Stimulated activated effector memory CD8-positive, alpha-beta T cell treated with anti-CD3 and anti-CD28 coated beads, Interleukin-12 subunit alpha, Interleukin-12 subunit beta, amount 100 ng/mL, for 72 hours (primary cell): ENCODE data around the gene ARSI.
"Not testable (repeated sequence)": the region's sequence is repeated elsewhere in the genome, so short reads cannot be mapped to it uniquely, and the experiment has no call there.

Experiments used
- ATAC-seq: fragments of 150-1000 bp; cut with Tn5 transposase; 2 replicates; pipeline ENCODE4 v1.10.0; 2021
- DNase-seq, 2 donors: peaks; one replicate each; pipeline ENCODE4 v3.0.0; 2021 to 2022; ENCODE audit warnings: low spot score in 2 of 2
- H3K27ac Mint-ChIP-seq: one replicate; pipeline ENCODE4 v1.8.0; 2022; ENCODE audit warnings: mild to moderate bottlenecking, mixed read lengths
- H3K36me3 Mint-ChIP-seq: one replicate; pipeline ENCODE4 v1.8.0; 2022; ENCODE audit warnings: mild to moderate bottlenecking, mixed read lengths
- H3K4me1 Mint-ChIP-seq: one replicate; pipeline ENCODE4 v1.8.0; 2022; ENCODE audit warnings: mixed read lengths
- H3K4me3 Mint-ChIP-seq: one replicate; pipeline ENCODE4 v1.8.0; 2022; ENCODE audit warnings: mild to moderate bottlenecking, mixed read lengths
- H3K9me3 Mint-ChIP-seq: one replicate; pipeline ENCODE4 v1.8.0; 2022; ENCODE audit warnings: mixed read lengths

The ARSI gene

DNA sequence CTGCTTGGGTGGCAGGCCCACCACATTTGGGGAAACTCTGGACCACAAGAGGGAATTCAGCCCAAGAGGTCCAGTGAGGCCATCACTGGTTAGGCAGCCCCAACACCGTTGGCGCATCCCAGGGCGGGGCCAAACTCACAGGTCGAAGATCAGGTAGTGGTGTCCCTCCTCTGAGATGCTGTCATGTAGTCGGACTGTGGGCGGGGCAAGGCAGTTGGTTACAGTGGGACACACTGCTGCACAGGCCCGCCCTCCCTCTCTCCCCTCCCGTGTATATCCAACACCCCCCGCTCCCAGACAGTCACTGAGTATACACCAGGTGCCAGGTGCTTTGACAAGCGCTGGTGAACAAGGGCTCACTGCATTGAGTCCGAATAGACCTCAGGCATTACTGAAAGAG, 45.3 kb downstream of the ARSI start:
- no peak for DNase-seq
- Mint-ChIP-seq H3K27ac (no peak overlapping the region), H3K36me3 (no peaks in the 10 kb centered on the region)

DNA sequence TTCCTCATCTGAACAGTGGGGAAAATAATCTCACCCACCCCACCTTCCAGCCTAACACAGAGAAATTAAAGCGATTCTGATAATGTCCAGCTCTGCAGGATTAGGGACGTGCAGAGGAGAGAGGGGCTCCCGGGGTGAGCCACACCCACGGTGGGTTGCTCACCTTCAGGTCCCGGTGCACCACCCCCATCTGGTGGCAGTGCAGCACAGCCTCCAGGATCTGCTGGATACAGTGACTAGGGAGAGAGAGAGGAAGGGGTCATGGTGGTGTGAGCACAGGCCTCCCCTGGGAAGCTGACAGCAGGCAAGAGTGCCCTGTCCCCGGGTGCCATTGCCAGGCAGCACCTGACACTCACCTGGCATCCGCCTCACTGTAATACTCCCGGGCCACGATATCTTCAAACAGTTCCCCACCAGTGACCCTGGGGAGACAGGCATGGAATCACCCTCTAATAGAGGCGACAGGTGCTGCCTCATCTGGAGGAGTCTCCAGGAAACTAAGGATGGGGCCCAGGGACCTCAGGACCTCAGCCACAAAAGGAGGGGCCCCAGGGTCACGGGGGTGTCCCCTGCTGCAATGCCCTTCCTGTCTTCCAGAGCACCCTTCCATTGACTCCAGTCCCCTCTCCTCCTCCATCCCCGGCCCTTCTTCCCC, 46.2 kb downstream of the ARSI start:
- Mint-ChIP-seq H3K4me1 (no peaks in the 10 kb centered on the region), H3K27ac (no peak overlapping the region), H3K9me3 (no peaks in the 10 kb centered on the region), H3K36me3 (no peaks in the 10 kb centered on the region), H3K4me3 (no peak overlapping the region)
- no peak for DNase-seq
- no peak for ATAC-seq

More for the DNA sequence above, 45.3 kb downstream of the ARSI start:
- ATAC-seq, result no peak
- H3K9me3 Mint-ChIP-seq, result no peaks in the 10 kb centered on the region
- no peak overlapping the region for H3K4me3 Mint-ChIP-seq
- no peaks in the 10 kb centered on the region for H3K4me1 Mint-ChIP-seq

- Mint-ChIP-seq H3K9me3 (no peaks in the 10 kb centered on the region), H3K4me3 (no peak overlapping the region), H3K36me3 (no peaks in the 10 kb centered on the region), H3K27ac (no peak overlapping the region), H3K4me1 (no peaks in the 10 kb centered on the region)
- DNase-seq, result no peak
- no peak for ATAC-seq
These were observed 46.9 kb downstream of the ARSI start for GRCh38 chr5:150255659-150256409.

- Mint-ChIP-seq H3K27ac (no peak overlapping the region), H3K9me3 (no peaks in the 10 kb centered on the region), H3K4me1 (no peaks in the 10 kb centered on the region), H3K36me3 (no peaks in the 10 kb centered on the region), H3K4me3 (no peak overlapping the region)
- DNase-seq (no peak), ATAC-seq (no peak)
These were observed 47.9 kb downstream of the ARSI start for GRCh38 chr5:150254774-150255173.

- Mint-ChIP-seq H3K4me1 (no peaks in the 10 kb centered on the region), H3K9me3 (no peaks in the 10 kb centered on the region), H3K4me3 (no peak overlapping the region), H3K36me3 (no peaks in the 10 kb centered on the region), H3K27ac (no peak overlapping the region)
- ATAC-seq, result no peak
- DNase-seq, result no peak
These were observed 48.3 kb downstream of the ARSI start for GRCh38 chr5:150254363-150254762.

DNA sequence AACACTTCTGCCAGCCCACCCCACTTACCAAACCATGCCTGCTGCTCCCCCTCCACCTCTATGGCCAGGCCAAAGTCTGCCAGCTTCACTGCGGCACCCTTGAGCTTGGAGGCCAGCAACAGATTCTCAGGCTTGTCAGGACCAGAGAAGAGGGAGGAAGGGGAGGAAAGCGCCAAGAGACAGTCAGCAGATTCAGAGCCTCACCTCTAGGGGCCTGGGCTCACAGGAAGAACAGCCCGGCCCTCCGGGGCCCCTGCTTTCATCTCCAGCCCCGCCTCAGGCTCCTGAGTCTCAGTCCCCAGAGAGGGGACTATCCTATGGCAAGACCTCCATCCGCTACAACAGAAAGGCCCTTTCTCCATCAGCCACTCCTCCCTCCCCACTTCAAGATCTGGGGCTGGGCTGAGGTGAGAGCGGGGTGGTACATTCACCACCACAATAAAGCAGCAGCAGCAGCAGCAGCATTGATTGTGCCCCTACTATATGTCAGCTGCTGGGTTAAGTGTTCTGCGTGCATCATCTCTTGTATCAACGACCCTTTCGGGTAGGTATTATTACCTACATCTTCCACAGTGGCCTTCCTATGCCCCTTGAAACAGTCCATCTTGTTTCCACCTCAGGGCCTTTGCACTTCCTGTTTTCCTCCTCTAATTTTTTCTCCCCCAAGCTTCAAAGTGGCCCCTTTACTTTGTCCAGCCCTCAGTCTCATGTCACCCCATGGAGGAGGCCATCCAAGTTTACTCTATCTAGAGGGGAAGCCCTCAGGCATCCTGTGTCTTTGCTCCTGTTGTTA, 49.1 kb downstream of the ARSI start:
- H3K36me3 Mint-ChIP-seq, result no peaks in the 10 kb centered on the region
- H3K9me3 Mint-ChIP-seq, result no peaks in the 10 kb centered on the region
- DNase-seq (no peak), ATAC-seq (no peak)
- no peaks in the 10 kb centered on the region for H3K4me1 Mint-ChIP-seq
- no peak overlapping the region for H3K27ac Mint-ChIP-seq
- no peak overlapping the region for H3K4me3 Mint-ChIP-seq

DNA sequence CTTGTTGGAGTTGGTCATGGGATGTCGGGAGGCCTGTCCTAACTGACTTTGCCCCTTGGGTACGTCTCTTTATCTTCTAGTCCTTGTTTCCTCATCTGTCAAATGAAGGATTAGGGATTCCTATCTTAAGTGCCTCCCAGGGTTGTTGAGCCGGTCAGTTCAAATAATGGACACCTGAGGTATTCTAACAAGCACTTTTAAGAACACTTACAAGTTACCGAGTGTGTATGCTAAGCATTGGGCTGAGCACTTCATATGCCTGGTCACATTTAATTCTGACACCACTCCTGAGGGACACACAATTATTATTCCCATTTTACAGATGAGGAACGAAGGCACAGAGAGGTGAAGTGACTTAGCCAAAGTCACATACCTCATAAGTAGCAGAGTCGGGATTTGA, 50.2 kb downstream of the ARSI start:
- no peak for ATAC-seq
- no peaks in the 10 kb centered on the region for H3K9me3 Mint-ChIP-seq
- H3K4me1 Mint-ChIP-seq, result no peaks in the 10 kb centered on the region
- H3K27ac Mint-ChIP-seq, result no peak overlapping the region
- H3K36me3 Mint-ChIP-seq, result no peaks in the 10 kb centered on the region
- no peak overlapping the region for H3K4me3 Mint-ChIP-seq
- no peak for DNase-seq

DNA sequence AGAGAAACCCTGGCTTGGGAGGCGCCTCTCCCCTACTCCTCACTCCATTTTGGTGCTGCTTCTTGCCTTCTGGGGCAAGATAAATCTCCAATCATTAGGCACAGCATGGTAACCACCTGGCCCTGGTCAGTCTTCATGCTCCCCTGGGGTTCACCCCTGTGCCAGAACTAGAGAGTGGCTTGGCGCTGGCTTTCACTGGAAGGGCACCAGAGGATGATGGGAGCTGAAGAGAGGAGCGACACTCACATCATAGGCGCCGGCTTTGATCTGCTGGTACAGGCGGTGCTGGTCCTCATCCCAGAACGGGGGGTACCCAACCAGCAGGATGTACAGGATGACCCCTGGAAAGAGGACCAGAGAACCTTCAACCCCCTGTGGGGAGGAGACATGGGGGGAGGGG, 51.2 kb downstream of the ARSI start:
- ATAC-seq, result no peak
- H3K4me1 Mint-ChIP-seq, result no peaks in the 10 kb centered on the region
- H3K4me3 Mint-ChIP-seq, result no peak overlapping the region
- no peaks in the 10 kb centered on the region for H3K9me3 Mint-ChIP-seq
- DNase-seq, result no peak
- H3K36me3 Mint-ChIP-seq, result no peaks in the 10 kb centered on the region
- no peak overlapping the region for H3K27ac Mint-ChIP-seq

GRCh38 chr5:150249744-150250143, 53.0 kb downstream of the ARSI start:
- no peaks in the 10 kb centered on the region for H3K36me3 Mint-ChIP-seq
- DNase-seq, result no peak
- no peak for ATAC-seq
- H3K27ac Mint-ChIP-seq, result no peak overlapping the region
- no peak overlapping the region for H3K4me3 Mint-ChIP-seq
- no peaks in the 10 kb centered on the region for H3K4me1 Mint-ChIP-seq
- no peaks in the 10 kb centered on the region for H3K9me3 Mint-ChIP-seq

DNA sequence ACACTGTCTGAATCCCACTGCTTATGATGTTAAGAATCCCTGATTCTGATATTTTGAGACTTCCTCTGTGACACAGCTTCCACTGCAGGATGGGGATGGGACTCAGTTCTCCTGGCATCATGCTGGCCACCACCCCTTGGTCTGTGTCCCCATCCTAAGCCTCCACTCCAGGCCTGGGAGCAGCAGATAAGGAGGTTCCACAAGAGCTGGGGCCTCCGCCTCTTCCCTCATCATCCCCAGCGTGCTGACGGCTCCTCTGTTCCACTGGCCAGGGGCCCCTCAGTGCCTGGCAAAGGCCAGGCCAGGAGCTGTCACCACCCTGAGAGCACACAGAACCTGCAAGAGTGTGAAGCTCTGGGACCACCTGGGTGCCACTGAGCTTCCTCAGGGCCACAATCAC, 53.8 kb downstream of the ARSI start:
- H3K9me3 Mint-ChIP-seq, result no peaks in the 10 kb centered on the region
- DNase-seq, result no peak
- no peaks in the 10 kb centered on the region for H3K4me1 Mint-ChIP-seq
- no peak overlapping the region for H3K4me3 Mint-ChIP-seq
- no peak overlapping the region for H3K27ac Mint-ChIP-seq
- ATAC-seq, result no peak
- no peaks in the 10 kb centered on the region for H3K36me3 Mint-ChIP-seq

DNA sequence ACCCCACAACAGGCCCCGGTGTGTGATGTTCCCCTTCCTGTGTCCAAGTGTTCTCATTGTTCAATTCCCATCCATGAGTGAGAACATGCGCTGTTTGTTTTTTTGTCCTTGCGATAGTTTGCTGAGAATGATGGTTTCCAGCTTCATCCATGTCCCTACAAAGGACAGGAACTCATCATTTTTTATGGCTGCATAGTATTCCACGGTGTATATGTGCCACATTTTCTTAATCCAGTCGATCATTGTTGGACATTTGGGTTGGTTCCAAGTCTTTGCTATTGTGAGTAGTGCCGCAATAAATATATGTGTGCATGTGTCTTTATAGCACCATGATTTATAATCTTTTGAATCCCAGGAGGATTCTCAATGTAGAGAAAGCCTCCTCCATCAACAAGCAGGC, 54.2 kb downstream of the ARSI start:
- not testable (repeated sequence) for ATAC-seq, DNase-seq, H3K4me1 Mint-ChIP-seq, H3K27ac Mint-ChIP-seq, H3K9me3 Mint-ChIP-seq, H3K4me3 Mint-ChIP-seq, H3K36me3 Mint-ChIP-seq

DNA sequence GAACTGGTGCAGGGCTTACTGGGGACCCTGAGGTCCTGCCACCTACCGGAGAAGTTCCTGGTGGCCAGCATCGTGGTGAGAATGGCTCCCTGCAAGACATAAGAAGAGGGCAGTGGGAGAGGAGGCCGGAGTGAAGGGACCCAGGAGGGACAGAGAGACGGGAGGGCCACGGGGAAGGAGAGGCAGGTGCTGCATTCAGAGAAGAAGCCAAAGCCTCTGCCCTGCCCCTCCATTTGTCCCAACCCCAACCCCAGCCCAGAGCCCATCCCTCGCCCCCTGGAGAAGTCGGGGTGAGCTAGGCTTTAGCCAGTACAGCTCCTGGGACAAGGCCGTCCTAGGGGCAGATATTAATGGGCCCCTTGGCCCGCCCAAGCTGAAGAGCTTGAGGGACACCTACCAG, 55.0 kb downstream of the ARSI start:
- DNase-seq, result no peak
- Mint-ChIP-seq H3K9me3 (no peaks in the 10 kb centered on the region), H3K4me3 (no peak overlapping the region), H3K27ac (no peak overlapping the region), H3K36me3 (no peaks in the 10 kb centered on the region), H3K4me1 (no peaks in the 10 kb centered on the region)
- ATAC-seq, result no peak

GRCh38 chr5:150246835-150247234, 55.9 kb downstream of the ARSI start:
- Mint-ChIP-seq H3K4me3 (no peak overlapping the region), H3K36me3 (no peaks in the 10 kb centered on the region), H3K9me3 (no peaks in the 10 kb centered on the region), H3K27ac (no peak overlapping the region), H3K4me1 (no peaks in the 10 kb centered on the region)
- DNase-seq (no peak), ATAC-seq (no peak)

DNA sequence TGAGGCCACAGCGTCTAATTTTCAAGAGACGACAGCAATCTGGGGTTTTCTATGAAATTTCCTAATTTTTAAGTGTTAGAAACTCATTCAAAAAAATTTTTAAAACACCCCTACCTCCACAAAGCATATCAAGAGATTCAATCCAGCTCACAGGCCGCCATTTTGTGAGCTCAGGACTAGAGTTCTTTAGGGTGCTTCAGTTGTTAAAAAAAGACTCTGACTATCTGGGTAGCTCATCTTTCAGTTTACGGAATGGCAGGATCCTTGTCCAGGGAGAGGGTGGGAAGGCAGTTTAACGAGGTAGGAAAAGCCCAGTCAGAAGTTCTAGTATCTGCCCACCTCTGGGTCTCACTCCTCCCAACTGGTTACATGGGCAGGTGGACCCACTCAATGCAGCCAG, 56.3 kb downstream of the ARSI start:
- no peak for ATAC-seq
- H3K36me3 Mint-ChIP-seq, result no peaks in the 10 kb centered on the region
- no peaks in the 10 kb centered on the region for H3K4me1 Mint-ChIP-seq
- H3K9me3 Mint-ChIP-seq, result no peaks in the 10 kb centered on the region
- no peak overlapping the region for H3K27ac Mint-ChIP-seq
- DNase-seq, result no peak
- no peak overlapping the region for H3K4me3 Mint-ChIP-seq
